Right atrium auricular region (tissue), 2 donors: ENCODE data around the gene KRT31. TPM values are rescaled to one million over a fixed set of nuclear protein-coding genes. Genes with fewer than 3 reads are reported as not detected.
"Not testable (repeated sequence)": the region's sequence is repeated elsewhere in the genome, so short reads cannot be mapped to it uniquely, and the experiment has no call there.

ENCODE experiments used
- DNase-seq: peaks from one replicate; pipeline ENCODE4 v3.0.0-alpha.2; 2019; ENCODE audit warnings: low spot score
- H3K27ac ChIP-seq, 2 donors: fragments of 200-600 bp; sonication (generic); 1 replicate in 1 of 2; 2 replicates in 1 of 2; pipeline ENCODE4 v1.5.1; 2016 to 2019
- H3K27me3 ChIP-seq, 2 donors: fragments of 200-600 bp; sonication (generic); one replicate each; pipeline versions ENCODE4 v1.5.1 to v1.6.0; 2017 to 2019
- H3K36me3 ChIP-seq: fragments of 200-600 bp; sonication (generic); one replicate; pipeline ENCODE4 v1.5.1; 2016
- H3K4me1 ChIP-seq, 2 donors: fragments of 200-600 bp; sonication (generic); one replicate each; pipeline versions ENCODE4 v1.5.1 to v1.6.0; 2017 to 2019
- H3K4me3 ChIP-seq, 2 donors: fragments of 200-600 bp; sonication (generic); 1 replicate in 1 of 2; 2 replicates in 1 of 2; pipeline ENCODE4 v1.5.1; 2017 to 2019; ENCODE audit warnings: mild to moderate bottlenecking in 1 of 2, moderate library complexity in 1 of 2
- H3K9me3 ChIP-seq, 2 donors: fragments of 200-600 bp; sonication (generic); one replicate each; pipeline ENCODE4 v1.5.1; 2019
- CTCF ChIP-seq, 2 donors: fragments of 200-600 bp; sonication (generic); IDR thresholded peaks; one replicate each; pipeline ENCODE4 v1.5.1; 2019; ENCODE audit warnings: antibody characterized with exemption in 2 of 2
- total RNA-seq, 2 donors: library from RNA; depleted of rRNA; stranded (reverse); fragments of >200 nt; gene quantifications; one replicate each; pipeline ENCODE4 v1.1.0, GENCODE V29; 2016

The KRT31 gene
- total RNA-seq, 2 donors from 2014 or later: not detected

- TF ChIP-seq CTCF (IDR thresholded peaks at IDR 0.05): no peak
- Histone ChIP-seq H3K36me3 (no peaks in the 10 kb centered on the region), H3K27ac (no peak overlapping the region), H3K27me3 (no peaks in the 10 kb centered on the region), H3K9me3 (no peaks in the 10 kb centered on the region), H3K4me1 (no peaks in the 10 kb centered on the region), H3K4me3 (no peak overlapping the region)
- DNase-seq: no peak
Observed at GRCh38 chr17:41434005-41434404, 36.6 kb upstream of the KRT31 start.

GRCh38 chr17:41433586-41433985, 36.2 kb upstream of the KRT31 start:
- no peak for DNase-seq
- Histone ChIP-seq H3K36me3 (no peaks in the 10 kb centered on the region), H3K27ac (no peak overlapping the region), H3K4me3 (no peak overlapping the region), H3K9me3 (no peaks in the 10 kb centered on the region), H3K4me1 (no peaks in the 10 kb centered on the region), H3K27me3 (no peaks in the 10 kb centered on the region)
- no peak for TF ChIP-seq CTCF (IDR thresholded peaks at IDR 0.05)

- not testable (repeated sequence) for DNase-seq, H3K4me1 ChIP-seq, H3K27ac ChIP-seq, H3K4me3 ChIP-seq, H3K36me3 ChIP-seq, H3K9me3 ChIP-seq, H3K27me3 ChIP-seq
Observed at GRCh38 chr17:41430376-41430775, 33.0 kb upstream of the KRT31 start.

- no peak overlapping the region for H3K27ac ChIP-seq
Observed at GRCh38 chr17:41429667-41430066, 32.3 kb upstream of the KRT31 start.

GRCh38 chr17:41428591-41429291, 31.3 kb upstream of the KRT31 start:
- Histone ChIP-seq H3K27ac (no peak overlapping the region), H3K27me3 (no peaks in the 10 kb centered on the region), H3K36me3 (no peaks in the 10 kb centered on the region), H3K9me3 (no peaks in the 10 kb centered on the region), H3K4me1 (no peaks in the 10 kb centered on the region), H3K4me3 (no peak overlapping the region)
- no peak for TF ChIP-seq CTCF (IDR thresholded peaks at IDR 0.05)
- no peak for DNase-seq

More at GRCh38 chr17:41429667-41430066, 32.3 kb upstream of the KRT31 start:
- no peak for TF ChIP-seq CTCF (IDR thresholded peaks at IDR 0.05)
- no peaks in the 10 kb centered on the region for H3K9me3 ChIP-seq
- H3K36me3 ChIP-seq: no peaks in the 10 kb centered on the region
- no peaks in the 10 kb centered on the region for H3K4me1 ChIP-seq
- no peaks in the 10 kb centered on the region for H3K27me3 ChIP-seq
- H3K4me3 ChIP-seq: no peak overlapping the region
- no peak for DNase-seq

- no peaks in the 10 kb centered on the region for H3K27me3 ChIP-seq
Observed at GRCh38 chr17:41424111-41424635, 26.8 kb upstream of the KRT31 start, which contains the start of gene KRT37. Gene KRT37, minus strand, starts transcription at chr17:41424585. Its CDS starts 62 bp downstream, at chr17:41424523.

GRCh38 chr17:41422586-41422985, 25.2 kb upstream of the KRT31 start:
- not testable (repeated sequence) for H3K36me3 ChIP-seq, H3K27ac ChIP-seq, H3K4me1 ChIP-seq, H3K4me3 ChIP-seq, DNase-seq, H3K9me3 ChIP-seq, H3K27me3 ChIP-seq

More at GRCh38 chr17:41424111-41424635, 26.8 kb upstream of the KRT31 start, which contains the start of gene KRT37:
- Histone ChIP-seq H3K9me3 (no peaks in the 10 kb centered on the region), H3K4me3 (no peak within 1 kb of the TSS), H3K36me3 (no peaks in the 10 kb centered on the region), H3K4me1 (no peaks in the 10 kb centered on the region), H3K27ac (no peak within 1 kb of the TSS)
- no peak for DNase-seq
- TF ChIP-seq CTCF (IDR thresholded peaks at IDR 0.05): no peak
